CD14-positive monocyte (primary cell): ENCODE data around the gene WDR45B. TPM values are rescaled to one million over a fixed set of nuclear protein-coding genes. Genes with fewer than 3 reads are reported as not detected.

Source experiments
- DNase-seq, 3 donors: peaks; one replicate each; pipeline ENCODE4 v3.0.0-alpha.2; 2011 to 2022
- H2AFZ ChIP-seq: 2 replicates; pipeline ENCODE4 v1.6.0; 2012; ENCODE audit warnings: mild to moderate bottlenecking, low read depth, low read length, inconsistent platforms; ENCODE audit not compliant: insufficient read depth, poor library complexity, severe bottlenecking
- H3K27ac ChIP-seq, 2 donors: 1 replicate in 1 of 2; 2 replicates in 1 of 2; pipeline ENCODE4 v1.5.1; 2012 to 2013; ENCODE audit warnings: low read length in 2 of 2, control low read depth in 1 of 2, inconsistent platforms in 1 of 2, low read depth in 1 of 2, mild to moderate bottlenecking in 1 of 2
- H3K27me3 ChIP-seq, 2 donors: one replicate each; pipeline versions ENCODE4 v1.6.0 to v1.6.1; 2011 to 2013; ENCODE audit warnings: low read length in 2 of 2; ENCODE audit not compliant: control insufficient read depth in 2 of 2, insufficient read depth in 2 of 2
- H3K36me3 ChIP-seq, 2 donors: replicated peaks in 1 of 2; 1 replicate in 1 of 2; 2 replicates in 1 of 2; pipeline versions ENCODE4 v1.5.1 to v1.6.1; 2012 to 2013; ENCODE audit warnings: low read length in 2 of 2, control low read depth in 1 of 2, inconsistent platforms in 1 of 2, mild to moderate bottlenecking in 1 of 2; ENCODE audit not compliant: insufficient read depth in 2 of 2, control insufficient read depth in 1 of 2
- H3K4me1 ChIP-seq, 2 donors: 1 replicate in 1 of 2; 2 replicates in 1 of 2; pipeline versions ENCODE4 v1.5.1 to v1.6.1; 2012 to 2013; ENCODE audit warnings: low read length in 2 of 2, control low read depth in 1 of 2, inconsistent platforms in 1 of 2, mild to moderate bottlenecking in 1 of 2, moderate library complexity in 1 of 2; ENCODE audit not compliant: insufficient read depth in 2 of 2, control insufficient read depth in 1 of 2
- H3K4me2 ChIP-seq: replicated peaks from 2 replicates; pipeline ENCODE3; 2012; ENCODE audit warnings: low read length, moderate library complexity, mild to moderate bottlenecking; ENCODE audit not compliant: poor library complexity, severe bottlenecking; ENCODE audit errors: extremely low read depth
- H3K4me3 ChIP-seq, 3 experiments: fragments of 200-600 bp in 1 of 3; sonication (generic) in 1 of 3; replicated peaks in 1 of 3; 1 replicate in 2 of 3; 2 replicates in 1 of 3; pipeline ENCODE4 v1.5.1; 2011 to 2013; ENCODE audit warnings: low read length in 3 of 3, mild to moderate bottlenecking in 3 of 3, control low read depth in 2 of 3, low read depth in 2 of 3, inconsistent platforms in 1 of 3, moderate library complexity in 1 of 3
- H3K79me2 ChIP-seq: 2 replicates; pipeline ENCODE4 v1.6.0; 2012; ENCODE audit warnings: mild to moderate bottlenecking, control low read depth, inconsistent platforms, low read length, moderate library complexity; ENCODE audit not compliant: insufficient read depth
- H3K9ac ChIP-seq: 2 replicates; pipeline ENCODE4 v1.6.0; 2017; ENCODE audit warnings: low read length, mild to moderate bottlenecking; ENCODE audit not compliant: insufficient read depth, poor library complexity, severe bottlenecking
- H3K9me3 ChIP-seq, 2 donors: replicated peaks in 1 of 2; 1 replicate in 1 of 2; 2 replicates in 1 of 2; pipeline versions ENCODE4 v1.5.1 to v1.6.1; 2012 to 2013; ENCODE audit warnings: low read length in 2 of 2, control low read depth in 1 of 2; ENCODE audit not compliant: control insufficient read depth in 1 of 2, insufficient read depth in 1 of 2
- H4K20me1 ChIP-seq: 2 replicates; pipeline ENCODE4 v1.6.0; 2012; ENCODE audit warnings: mild to moderate bottlenecking, low read length, control low read depth, moderate library complexity; ENCODE audit not compliant: insufficient read depth
- H3K27ac Mint-ChIP-seq, 7 donors: one replicate each; pipeline ENCODE4 v1.8.0; 2020; ENCODE audit warnings: mild to moderate bottlenecking in 7 of 7, mixed read lengths in 7 of 7, moderate library complexity in 6 of 7, inconsistent platforms in 2 of 7
- H3K27me3 Mint-ChIP-seq, 3 donors: one replicate each; pipeline ENCODE4 v1.8.0; 2021 to 2022; ENCODE audit warnings: low read depth in 3 of 3, mild to moderate bottlenecking in 3 of 3, mixed read lengths in 3 of 3, moderate library complexity in 3 of 3, inconsistent platforms in 1 of 3
- H3K36me3 Mint-ChIP-seq, 2 donors: one replicate each; pipeline ENCODE4 v1.8.0; 2020; ENCODE audit warnings: mixed read lengths in 2 of 2, inconsistent platforms in 1 of 2, mild to moderate bottlenecking in 1 of 2
- H3K4me1 Mint-ChIP-seq: one replicate; pipeline ENCODE4 v1.8.0; 2020; ENCODE audit warnings: mild to moderate bottlenecking, mixed read lengths
- H3K4me3 Mint-ChIP-seq, 2 donors: one replicate each; pipeline ENCODE4 v1.8.0; 2020; ENCODE audit warnings: mild to moderate bottlenecking in 2 of 2, mixed read lengths in 2 of 2, moderate library complexity in 1 of 2
- H3K9me3 Mint-ChIP-seq, 7 donors: one replicate each; pipeline ENCODE4 v1.8.0; 2020 to 2022; ENCODE audit warnings: mixed read lengths in 7 of 7, mild to moderate bottlenecking in 6 of 7, moderate library complexity in 6 of 7, inconsistent platforms in 2 of 7
- WGBS: methylation state at CpG from one replicate; pipeline ENCODE4 v1.1.5; 2013; ENCODE audit warnings: missing lambda C conversion rate; ENCODE audit not compliant: insufficient coverage; 5-methylcytosine and 5-hydroxymethylcytosine counted together
- intact Hi-C, 2 donors: fragments of 100-400 bp; cut with micrococcal nuclease; formaldehyde crosslinking; loops; one replicate each; pipeline versions ENCODE4 v1.15.0 to v1.15.1; 2023
- polyA plus RNA-seq, 3 donors: library from polyadenylated mRNA; depleted of rRNA in 1 of 3; unstranded in 2 of 3; stranded (reverse) in 1 of 3; fragments of 300-500 nt in 2 of 3; fragments of >200 nt in 1 of 3; fragmentation: Illumina TruSeq in 2 of 3; gene quantifications; 1 replicate in 2 of 3; 2 replicates in 1 of 3; pipeline ENCODE4 v1.2.3, GENCODE V29; 2012 to 2021
- TF ChIP-seq, protein P1 (sequence below): fragments of 200-600 bp; IDR thresholded peaks from one replicate; pipeline ENCODE4 v1.8.0; 2022; ENCODE audit warnings: antibody characterized with exemption, mild to moderate bottlenecking

WDR45B gene
- polyA plus RNA-seq, 3 donors = 42.6 to 82.6 (median 60.3) TPM

DNA sequence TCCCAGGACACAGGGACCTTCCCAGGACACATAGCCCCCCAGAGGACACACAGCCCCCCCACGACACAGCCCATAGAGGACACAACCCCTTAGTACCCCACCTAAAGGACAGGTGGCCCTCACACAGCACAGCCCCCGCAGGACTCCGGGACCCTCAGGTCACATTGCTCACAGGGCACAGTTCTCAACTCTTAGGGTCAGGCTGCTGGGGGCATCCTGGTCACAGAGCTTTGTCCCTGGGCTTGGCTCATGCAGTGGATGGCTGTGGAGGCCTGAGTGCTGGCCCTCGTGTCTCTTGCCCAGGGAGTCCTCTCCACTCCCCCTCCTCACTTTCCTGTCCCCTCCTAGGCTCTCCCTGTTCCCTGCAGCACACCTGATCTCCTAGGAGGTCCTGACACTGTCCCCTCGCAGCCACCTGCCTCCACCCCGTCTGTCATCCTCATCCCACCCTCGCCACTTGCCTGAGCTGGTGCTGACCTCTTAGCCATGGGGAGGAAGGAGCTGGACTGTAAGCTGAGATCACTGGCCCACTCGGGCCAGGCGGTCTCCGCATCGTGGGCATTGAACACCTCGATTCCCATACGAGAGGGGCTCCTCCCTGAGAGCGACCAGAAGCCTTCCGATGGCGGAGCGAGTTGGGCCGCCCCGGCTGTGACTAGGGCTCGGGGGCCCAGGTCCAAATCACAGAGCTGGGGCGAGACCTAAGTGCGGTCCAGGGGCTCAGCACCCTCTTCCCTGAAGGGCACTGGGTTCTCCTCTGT, 1.4 kb upstream of the WDR45B start:
- Histone ChIP-seq H3K4me2 (no peak overlapping the region), H3K79me2 (peaks cover 35% of the 10 kb centered on the region), H2AFZ (no peak overlapping the region), H3K4me1 (peaks cover 24 to 29% of the 10 kb centered on the region in 2 donors), H3K36me3 (peaks cover 0 to 1% of the 10 kb centered on the region in 2 donors), H3K27me3 (no peaks in the 10 kb centered on the region), H3K9me3 (no peaks in the 10 kb centered on the region), H4K20me1 (peaks cover 33% of the 10 kb centered on the region), H3K27ac (no peak overlapping the region), H3K4me3 (no peak overlapping the region), H3K9ac (no peak overlapping the region)
- Mint-ChIP-seq H3K4me3 (peak overlapping the region; percentile 31 to 46), H3K4me1 (peaks cover 24% of the 10 kb centered on the region), H3K27ac (peak overlapping the region in 3 of 7 donors; percentile 27 to 65 (median 62)), H3K36me3 (peaks cover 1 to 10% of the 10 kb centered on the region in 2 donors), H3K9me3 (no peaks in the 10 kb centered on the region), H3K27me3 (peaks cover 0 to 2% (median 0%) of the 10 kb centered on the region in 3 donors)
- intact Hi-C loops = loop anchor here (2.0 to 5.0 kb wide), 6 partner anchors 48 to 199 kb away; partner anchors contain the start of genes RAB40B (in 2 of the 2), CYBC1 (in 1 of the 2), FN3KRP (in 1 of the 2) and TBCD (in 1 of the 2)
- 93% methylated on average over 18 of the region's 22 CpGs for WGBS
- no peak for DNase-seq
- TF ChIP-seq, protein P1, sequence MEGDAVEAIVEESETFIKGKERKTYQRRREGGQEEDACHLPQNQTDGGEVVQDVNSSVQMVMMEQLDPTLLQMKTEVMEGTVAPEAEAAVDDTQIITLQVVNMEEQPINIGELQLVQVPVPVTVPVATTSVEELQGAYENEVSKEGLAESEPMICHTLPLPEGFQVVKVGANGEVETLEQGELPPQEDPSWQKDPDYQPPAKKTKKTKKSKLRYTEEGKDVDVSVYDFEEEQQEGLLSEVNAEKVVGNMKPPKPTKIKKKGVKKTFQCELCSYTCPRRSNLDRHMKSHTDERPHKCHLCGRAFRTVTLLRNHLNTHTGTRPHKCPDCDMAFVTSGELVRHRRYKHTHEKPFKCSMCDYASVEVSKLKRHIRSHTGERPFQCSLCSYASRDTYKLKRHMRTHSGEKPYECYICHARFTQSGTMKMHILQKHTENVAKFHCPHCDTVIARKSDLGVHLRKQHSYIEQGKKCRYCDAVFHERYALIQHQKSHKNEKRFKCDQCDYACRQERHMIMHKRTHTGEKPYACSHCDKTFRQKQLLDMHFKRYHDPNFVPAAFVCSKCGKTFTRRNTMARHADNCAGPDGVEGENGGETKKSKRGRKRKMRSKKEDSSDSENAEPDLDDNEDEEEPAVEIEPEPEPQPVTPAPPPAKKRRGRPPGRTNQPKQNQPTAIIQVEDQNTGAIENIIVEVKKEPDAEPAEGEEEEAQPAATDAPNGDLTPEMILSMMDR = no peak

GRCh38 chr17:82648742-82649331, 593 bp upstream of the WDR45B start:
- H3K9me3 ChIP-seq = no peaks in the 10 kb centered on the region
- no peak overlapping the region for H3K9ac ChIP-seq
- intact Hi-C loops = loop anchor here (2.0 to 5.0 kb wide), 6 partner anchors 48 to 198 kb away; partner anchors contain the start of genes RAB40B (in 2 of the 2), CYBC1 (in 1 of the 2), FN3KRP (in 1 of the 2) and TBCD (in 1 of the 2)
- no peaks in the 10 kb centered on the region for H3K9me3 Mint-ChIP-seq
- H3K27me3 Mint-ChIP-seq = peaks cover 0 to 2% (median 0%) of the 10 kb centered on the region in 3 donors
- TF ChIP-seq, protein P1 = no peak
- peaks cover 10 to 19% of the 10 kb centered on the region in 2 donors for H3K36me3 Mint-ChIP-seq
- peaks cover 17 to 20% of the 10 kb centered on the region in 2 donors for H3K4me1 ChIP-seq
- peak overlapping the region in 2 of 3 experiments; percentile 35 to 51 for H3K4me3 ChIP-seq
- H3K27ac ChIP-seq = no peak overlapping the region
- peaks cover 8 to 9% of the 10 kb centered on the region in 2 donors for H3K36me3 ChIP-seq
- 8% methylated on average over 14 of the region's 37 CpGs for WGBS
- H3K4me2 ChIP-seq = peak overlapping the region; percentile 64
- no peak overlapping the region for H2AFZ ChIP-seq
- peak overlapping the region; percentile 51 to 64 for H3K4me3 Mint-ChIP-seq
- no peak for DNase-seq
- H3K27me3 ChIP-seq = no peaks in the 10 kb centered on the region
- peaks cover 43% of the 10 kb centered on the region for H3K79me2 ChIP-seq
- H4K20me1 ChIP-seq = peaks cover 42% of the 10 kb centered on the region
- peak overlapping the region in 2 of 7 donors; percentile 13 to 88 for H3K27ac Mint-ChIP-seq
- peaks cover 18% of the 10 kb centered on the region for H3K4me1 Mint-ChIP-seq
